ENCODE data around the gene ZNF705A.
"Not testable (repeated sequence)": the region's sequence is repeated elsewhere in the genome, so short reads cannot be mapped to it uniquely, and the experiment has no call there.

Gene ZNF705A

DNA sequence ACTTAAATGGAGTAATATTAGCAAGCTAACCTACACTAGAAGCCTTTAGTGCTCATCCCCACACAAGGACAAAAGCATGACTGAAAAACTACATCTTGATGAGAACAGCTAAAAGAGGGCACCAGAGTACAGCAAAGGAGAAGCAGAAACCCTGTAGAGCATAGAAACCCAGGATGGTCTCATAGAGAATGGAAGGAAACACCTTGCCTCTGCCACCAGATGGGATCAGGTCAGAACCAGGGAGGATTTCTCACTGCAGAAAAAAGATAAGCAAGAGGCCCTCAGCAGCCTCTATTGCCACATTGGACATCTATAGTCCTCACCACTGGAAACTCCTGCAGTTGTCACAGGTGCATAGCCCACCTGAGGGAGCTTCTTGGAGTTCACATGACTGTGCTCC is 13.6 kb upstream of the ZNF705A start:
- no peak for DNase-seq (ENCODE audit: low read depth, low spot score)
- no peak overlapping the region for H3K4me3 ChIP-seq (ENCODE audit: low read depth, low read length)
- TF ChIP-seq, protein P1, sequence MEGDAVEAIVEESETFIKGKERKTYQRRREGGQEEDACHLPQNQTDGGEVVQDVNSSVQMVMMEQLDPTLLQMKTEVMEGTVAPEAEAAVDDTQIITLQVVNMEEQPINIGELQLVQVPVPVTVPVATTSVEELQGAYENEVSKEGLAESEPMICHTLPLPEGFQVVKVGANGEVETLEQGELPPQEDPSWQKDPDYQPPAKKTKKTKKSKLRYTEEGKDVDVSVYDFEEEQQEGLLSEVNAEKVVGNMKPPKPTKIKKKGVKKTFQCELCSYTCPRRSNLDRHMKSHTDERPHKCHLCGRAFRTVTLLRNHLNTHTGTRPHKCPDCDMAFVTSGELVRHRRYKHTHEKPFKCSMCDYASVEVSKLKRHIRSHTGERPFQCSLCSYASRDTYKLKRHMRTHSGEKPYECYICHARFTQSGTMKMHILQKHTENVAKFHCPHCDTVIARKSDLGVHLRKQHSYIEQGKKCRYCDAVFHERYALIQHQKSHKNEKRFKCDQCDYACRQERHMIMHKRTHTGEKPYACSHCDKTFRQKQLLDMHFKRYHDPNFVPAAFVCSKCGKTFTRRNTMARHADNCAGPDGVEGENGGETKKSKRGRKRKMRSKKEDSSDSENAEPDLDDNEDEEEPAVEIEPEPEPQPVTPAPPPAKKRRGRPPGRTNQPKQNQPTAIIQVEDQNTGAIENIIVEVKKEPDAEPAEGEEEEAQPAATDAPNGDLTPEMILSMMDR (IDR thresholded peaks at IDR 0.05; ENCODE audit: low read depth, low read length), result no peak
- in situ Hi-C loops (cut with HindIII; ENCODE audit: low sequenced_read_pairs), result no loop called here

DNA sequence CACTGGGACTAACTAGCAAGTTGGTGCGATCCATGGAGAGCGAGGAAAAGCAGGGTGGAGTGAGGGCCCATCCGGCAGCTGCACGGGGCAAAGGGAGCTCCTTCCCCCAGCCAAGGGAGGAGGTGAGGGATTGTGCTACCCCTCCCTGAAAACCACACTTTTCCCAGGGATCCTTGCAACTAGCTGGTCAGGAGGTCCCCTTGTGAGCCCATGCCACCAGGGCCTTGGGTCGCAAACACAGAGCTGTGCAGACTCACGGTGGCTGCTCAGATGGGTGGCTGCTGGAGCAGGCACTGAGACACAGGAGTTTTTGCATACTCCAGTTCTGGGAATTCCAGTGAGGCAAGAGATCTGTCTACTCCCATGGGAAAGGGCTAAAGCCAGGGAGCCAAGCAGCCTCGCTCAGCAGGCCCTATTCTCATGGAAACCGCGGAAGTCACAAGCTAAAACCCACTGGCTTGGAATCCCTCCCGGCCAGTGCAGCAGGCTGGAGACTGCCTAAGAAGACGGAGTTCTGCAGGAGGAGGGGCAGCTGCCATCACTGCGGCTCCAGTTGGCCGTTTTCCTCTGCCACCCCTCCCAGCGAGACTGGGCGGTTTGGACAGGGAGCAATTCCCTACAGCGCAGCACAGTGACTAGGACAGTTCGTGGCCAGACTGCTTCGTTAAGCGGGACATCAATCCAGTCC is 10.9 kb upstream of the ZNF705A start:
- DNase-seq (ENCODE audit: low read depth, low spot score), result peak; percentile 95
- no peak overlapping the region for H3K4me3 ChIP-seq (ENCODE audit: low read depth, low read length)
- in situ Hi-C loops (cut with HindIII; ENCODE audit: low sequenced_read_pairs), result no loop called here
- TF ChIP-seq, protein P1 (IDR thresholded peaks at IDR 0.05; ENCODE audit: low read depth, low read length), result no peak

DNA sequence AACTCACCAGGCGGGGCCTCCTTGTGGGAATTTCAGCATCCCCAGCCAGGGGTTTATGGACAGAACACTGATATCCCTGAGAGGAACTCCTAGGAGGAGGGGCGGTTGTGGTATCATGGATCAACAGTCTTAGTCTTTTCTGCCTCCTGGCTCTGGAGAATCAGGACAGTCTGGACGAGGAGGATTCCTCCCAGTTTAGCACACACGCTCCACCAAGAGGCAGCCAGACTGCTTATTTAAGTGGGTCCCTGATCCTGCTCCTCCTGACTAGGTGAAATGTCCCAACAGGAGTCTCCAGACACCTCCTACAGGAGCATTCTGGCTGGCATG is 10.4 kb upstream of the ZNF705A start:
- DNase-seq (ENCODE audit: low read depth, low spot score), result no peak
- in situ Hi-C loops (cut with HindIII; ENCODE audit: low sequenced_read_pairs), result no loop called here
- TF ChIP-seq, protein P1 (IDR thresholded peaks at IDR 0.05; ENCODE audit: low read depth, low read length), result no peak
- no peak overlapping the region for H3K4me3 ChIP-seq (ENCODE audit: low read depth, low read length)

- H3K4me3 ChIP-seq (ENCODE audit: low read depth, low read length), result no peak overlapping the region
- TF ChIP-seq, protein P1 (IDR thresholded peaks at IDR 0.05; ENCODE audit: low read depth, low read length), result no peak
- no peak for DNase-seq (ENCODE audit: low read depth, low spot score)
- in situ Hi-C loops (cut with HindIII; ENCODE audit: low sequenced_read_pairs), result no loop called here
Observed at GRCh38 chr12:8154526-8154925, 2.3 kb upstream of the ZNF705A start.

DNA sequence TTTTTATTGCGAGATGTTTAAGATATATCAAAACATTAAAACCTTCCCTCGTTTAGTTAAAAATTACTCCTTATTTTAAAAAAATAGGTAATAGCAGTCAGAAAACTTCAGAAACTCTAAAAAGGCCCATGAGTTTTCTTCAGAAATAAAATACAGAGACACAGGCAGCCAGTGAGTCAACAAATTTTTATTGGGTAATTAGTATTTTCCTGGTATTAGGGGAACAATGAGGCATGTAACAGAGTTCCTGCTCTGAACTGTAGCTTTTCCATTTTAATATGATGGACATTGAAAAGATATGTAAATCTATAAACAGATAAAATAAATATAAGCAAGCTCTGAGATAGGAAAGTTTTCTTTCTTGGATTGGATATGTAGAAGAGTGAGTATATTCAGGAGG is 399 bp upstream of the ZNF705A start:
- TF ChIP-seq, protein P1 (IDR thresholded peaks at IDR 0.05; ENCODE audit: low read depth, low read length), result no peak
- no peak overlapping the region for H3K4me3 ChIP-seq (ENCODE audit: low read depth, low read length)
- no peak for DNase-seq (ENCODE audit: low read depth, low spot score)
- in situ Hi-C loops (cut with HindIII; ENCODE audit: low sequenced_read_pairs), result no loop called here

DNA sequence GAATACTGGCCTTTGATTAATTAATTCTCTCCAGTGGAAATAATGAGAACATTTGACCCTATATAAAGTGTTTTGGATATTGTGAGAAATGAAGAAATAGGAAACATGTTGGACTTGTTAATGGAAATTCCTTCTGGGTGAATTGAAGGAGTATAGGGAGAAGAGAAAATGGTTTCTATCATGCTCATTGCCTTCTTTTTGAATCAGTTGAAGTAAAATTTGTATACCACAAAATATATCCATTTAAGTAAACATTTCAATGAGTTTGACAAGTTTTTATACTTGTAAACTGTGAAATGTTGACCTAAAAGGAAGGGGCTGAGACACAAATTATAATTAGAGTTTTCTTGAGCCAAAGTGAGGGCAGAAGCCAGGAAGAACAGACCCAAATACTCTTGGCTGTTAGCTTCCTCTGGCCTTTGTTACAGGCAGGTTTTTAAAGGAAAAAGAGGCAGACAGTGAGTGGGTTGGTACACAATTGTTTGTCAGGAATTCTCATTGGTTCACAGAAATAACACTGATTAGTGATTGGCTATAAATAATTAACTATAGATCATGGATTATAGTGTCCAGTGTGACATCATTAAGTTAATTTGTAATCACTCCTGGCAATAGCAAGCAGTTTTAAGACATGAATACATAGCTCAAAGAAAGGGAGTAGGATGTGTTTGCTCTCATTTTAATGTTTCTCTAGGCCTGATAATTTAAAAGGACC is 826 bp downstream of the ZNF705A start:
- TF ChIP-seq, protein P1 (IDR thresholded peaks at IDR 0.05; ENCODE audit: low read depth, low read length), result no peak
- no peak for DNase-seq (ENCODE audit: low read depth, low spot score)
- in situ Hi-C loops (cut with HindIII; ENCODE audit: low sequenced_read_pairs), result no loop called here
- no peak overlapping the region for H3K4me3 ChIP-seq (ENCODE audit: low read depth, low read length)

DNA sequence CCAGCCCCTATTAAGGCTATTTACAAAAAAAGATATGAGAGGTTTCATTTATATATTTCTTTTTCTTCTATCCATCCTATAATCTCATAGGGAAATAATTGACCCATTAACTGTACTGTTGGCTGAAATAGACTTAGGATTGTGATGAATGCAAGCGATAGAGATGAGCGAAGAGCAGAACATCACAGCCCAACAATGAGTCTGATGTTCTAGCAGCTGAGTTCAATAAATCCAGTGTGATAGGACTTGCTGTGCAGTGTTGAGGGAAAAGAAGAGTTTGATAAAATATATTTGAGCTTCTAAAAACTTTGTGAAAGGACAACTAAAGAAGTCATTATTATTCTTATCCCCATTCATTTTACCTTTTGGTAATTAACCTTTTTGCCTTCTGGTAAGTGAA is 16.1 kb downstream of the ZNF705A start:
- in situ Hi-C loops (cut with HindIII; ENCODE audit: low sequenced_read_pairs), result not testable (repeated sequence)

More for the DNA sequence above, 16.1 kb downstream of the ZNF705A start:
- not testable (repeated sequence) for DNase-seq (ENCODE audit: low read depth, low spot score); H3K4me3 ChIP-seq (ENCODE audit: low read depth, low read length)
